Tibial nerve (tissue), 4 donors: ENCODE measurements around the gene NFIB.

Experiments
- EP300 ChIP-seq, 2 donors: sonication (generic); formaldehyde crosslinking; IDR thresholded peaks; one replicate each; pipeline ENCODE4 v1.6.1; 2017; ENCODE audit warnings: antibody characterized with exemption in 2 of 2, mild to moderate bottlenecking in 1 of 2
- POLR2A ChIP-seq, 2 donors: fragments of 450-650 bp; IDR thresholded peaks; one replicate each; pipeline ENCODE4 v1.6.1; 2017; ENCODE audit warnings: antibody characterized with exemption in 2 of 2, mild to moderate bottlenecking in 2 of 2, moderate library complexity in 2 of 2
- TF ChIP-seq, protein P1 (sequence below), 5 experiments: fragments of 200-600 bp in 3 of 5; fragments of 450-650 bp in 2 of 5; sonication (generic) in 3 of 5; IDR thresholded peaks; one replicate each; pipeline ENCODE4 v1.5.1; 2016 to 2019; ENCODE audit warnings: antibody characterized with exemption in 5 of 5, mild to moderate bottlenecking in 3 of 5, moderate library complexity in 2 of 5

DNA sequence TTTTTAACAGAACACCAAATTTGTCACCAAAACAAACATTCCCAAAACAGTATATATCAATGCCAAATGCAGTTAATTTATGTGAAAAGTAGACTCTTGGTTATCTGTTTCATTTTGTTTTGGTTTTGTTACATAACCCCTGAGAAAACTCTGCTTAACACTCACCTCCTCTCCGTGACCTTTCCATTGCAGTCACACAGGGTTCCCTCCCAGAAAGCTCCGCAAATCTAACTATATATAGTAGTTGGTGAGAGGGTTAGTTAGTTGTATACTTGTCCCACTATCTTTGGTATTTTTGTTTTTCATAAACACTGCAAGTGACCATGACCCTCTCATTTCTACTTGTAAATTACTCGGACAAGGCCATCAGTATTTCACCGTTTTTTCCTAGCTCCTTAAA, 25.5 kb downstream of the NFIB start:
- TF ChIP-seq, protein P1, sequence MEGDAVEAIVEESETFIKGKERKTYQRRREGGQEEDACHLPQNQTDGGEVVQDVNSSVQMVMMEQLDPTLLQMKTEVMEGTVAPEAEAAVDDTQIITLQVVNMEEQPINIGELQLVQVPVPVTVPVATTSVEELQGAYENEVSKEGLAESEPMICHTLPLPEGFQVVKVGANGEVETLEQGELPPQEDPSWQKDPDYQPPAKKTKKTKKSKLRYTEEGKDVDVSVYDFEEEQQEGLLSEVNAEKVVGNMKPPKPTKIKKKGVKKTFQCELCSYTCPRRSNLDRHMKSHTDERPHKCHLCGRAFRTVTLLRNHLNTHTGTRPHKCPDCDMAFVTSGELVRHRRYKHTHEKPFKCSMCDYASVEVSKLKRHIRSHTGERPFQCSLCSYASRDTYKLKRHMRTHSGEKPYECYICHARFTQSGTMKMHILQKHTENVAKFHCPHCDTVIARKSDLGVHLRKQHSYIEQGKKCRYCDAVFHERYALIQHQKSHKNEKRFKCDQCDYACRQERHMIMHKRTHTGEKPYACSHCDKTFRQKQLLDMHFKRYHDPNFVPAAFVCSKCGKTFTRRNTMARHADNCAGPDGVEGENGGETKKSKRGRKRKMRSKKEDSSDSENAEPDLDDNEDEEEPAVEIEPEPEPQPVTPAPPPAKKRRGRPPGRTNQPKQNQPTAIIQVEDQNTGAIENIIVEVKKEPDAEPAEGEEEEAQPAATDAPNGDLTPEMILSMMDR (IDR thresholded peaks at IDR 0.05), result no peak
- no peak for TF ChIP-seq POLR2A (IDR thresholded peaks at IDR 0.05)
- TF ChIP-seq EP300 (IDR thresholded peaks at IDR 0.05), result no peak
